Activated T-cell treated with anti-CD3 and anti-CD28 coated beads, Interleukin-2, amount 50 U/mL, for 72 hours (primary cell): ENCODE data around the gene MCM8. TPM values are rescaled to one million over a fixed set of nuclear protein-coding genes. Genes with fewer than 3 reads are reported as not detected.

Experiments
- ATAC-seq, 2 donors: fragments of 150-1000 bp; cut with Tn5 transposase; replicated peaks in 1 of 2; 2 replicates each; pipeline ENCODE4 v1.10.0; 2021; ENCODE audit warnings: moderate library complexity in 2 of 2, mild to moderate bottlenecking in 1 of 2
- DNase-seq, 2 donors: peaks; one replicate each; pipeline ENCODE4 v3.0.0; 2021 to 2022; ENCODE audit warnings: mixed read lengths in 1 of 2
- H3K27ac Mint-ChIP-seq: one replicate; pipeline ENCODE4 v1.8.0; 2022; ENCODE audit warnings: mild to moderate bottlenecking, moderate library complexity, mixed read lengths
- H3K27me3 Mint-ChIP-seq: one replicate; pipeline ENCODE4 v1.8.0; 2022; ENCODE audit warnings: low read depth, mixed read lengths
- H3K36me3 Mint-ChIP-seq, 2 donors: one replicate each; pipeline ENCODE4 v1.8.0; 2022; ENCODE audit warnings: mixed read lengths in 2 of 2, mild to moderate bottlenecking in 1 of 2; ENCODE audit not compliant: insufficient read depth in 2 of 2
- H3K4me1 Mint-ChIP-seq: one replicate; pipeline ENCODE4 v1.8.0; 2022; ENCODE audit warnings: low read depth, mixed read lengths
- H3K4me3 Mint-ChIP-seq, 2 donors: one replicate each; pipeline ENCODE4 v1.8.0; 2022; ENCODE audit warnings: mild to moderate bottlenecking in 2 of 2, mixed read lengths in 2 of 2, moderate library complexity in 2 of 2
- H3K9me3 Mint-ChIP-seq, 2 donors: one replicate each; pipeline ENCODE4 v1.8.0; 2022; ENCODE audit warnings: mixed read lengths in 2 of 2
- total RNA-seq, 2 donors: library from RNA; stranded (reverse); gene quantifications; one replicate each; pipeline ENCODE4 v1.2.3, GENCODE V29; 2022

MCM8 gene
- total RNA-seq, 2 donors from 2014 or later, result 39.2 to 53.9 TPM

DNA sequence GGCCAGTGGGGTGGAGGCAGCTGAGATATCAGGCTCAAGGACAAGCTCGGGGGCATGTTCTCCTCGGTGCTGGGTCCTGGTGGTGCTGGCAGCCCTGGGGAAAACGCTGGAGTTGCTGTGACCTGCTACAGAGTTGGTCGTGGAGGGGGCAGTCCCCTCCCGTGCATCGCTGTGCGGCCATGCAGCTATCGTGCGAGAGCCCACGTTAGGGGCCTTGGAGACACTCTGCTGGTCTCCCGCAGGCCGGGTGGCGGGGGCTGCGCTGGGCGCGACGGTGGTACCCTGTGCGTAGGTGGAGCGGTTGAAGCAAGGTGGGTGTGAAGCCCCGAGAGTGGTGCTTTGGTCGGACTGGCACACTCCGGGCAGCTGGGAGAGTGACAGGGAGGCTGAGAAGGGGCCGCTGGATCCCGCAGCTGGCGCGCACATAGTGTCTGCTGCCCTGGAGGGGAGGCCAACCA, 91.4 kb downstream of the MCM8 start:
- H3K4me1 Mint-ChIP-seq, result no peaks in the 10 kb centered on the region
- DNase-seq (no peak), ATAC-seq (no peak)
- no peaks in the 10 kb centered on the region for H3K9me3 Mint-ChIP-seq
- no peaks in the 10 kb centered on the region for H3K27me3 Mint-ChIP-seq
- peaks cover 4 to 11% of the 10 kb centered on the region in 2 donors for H3K36me3 Mint-ChIP-seq
- no peak overlapping the region for H3K4me3 Mint-ChIP-seq
- H3K27ac Mint-ChIP-seq, result no peak overlapping the region

DNA sequence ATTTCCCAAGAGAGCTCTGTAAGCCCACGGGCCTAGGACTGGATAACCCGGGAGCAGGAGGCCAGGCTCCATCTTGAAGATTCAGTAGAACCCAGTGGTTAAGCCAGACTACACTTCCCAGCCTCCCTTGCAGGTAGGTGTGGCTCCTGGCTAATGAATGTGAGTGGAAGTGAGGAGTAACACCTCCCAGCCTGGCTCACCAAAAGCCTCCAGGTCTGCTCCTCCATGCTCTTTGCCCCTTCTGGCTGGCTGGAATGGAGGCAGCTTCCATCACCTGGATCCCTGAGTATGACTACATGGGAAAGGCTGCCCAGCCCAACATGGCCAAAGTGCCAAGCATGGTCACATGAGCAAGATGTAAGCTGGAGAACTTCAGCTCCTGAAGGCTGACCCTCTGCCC, 93.7 kb downstream of the MCM8 start:
- Mint-ChIP-seq H3K27ac (no peak overlapping the region), H3K9me3 (no peaks in the 10 kb centered on the region), H3K4me3 (no peak overlapping the region), H3K36me3 (peaks cover 4 to 11% of the 10 kb centered on the region in 2 donors), H3K4me1 (no peaks in the 10 kb centered on the region), H3K27me3 (no peaks in the 10 kb centered on the region)
- ATAC-seq (no peak), DNase-seq (no peak)

DNA sequence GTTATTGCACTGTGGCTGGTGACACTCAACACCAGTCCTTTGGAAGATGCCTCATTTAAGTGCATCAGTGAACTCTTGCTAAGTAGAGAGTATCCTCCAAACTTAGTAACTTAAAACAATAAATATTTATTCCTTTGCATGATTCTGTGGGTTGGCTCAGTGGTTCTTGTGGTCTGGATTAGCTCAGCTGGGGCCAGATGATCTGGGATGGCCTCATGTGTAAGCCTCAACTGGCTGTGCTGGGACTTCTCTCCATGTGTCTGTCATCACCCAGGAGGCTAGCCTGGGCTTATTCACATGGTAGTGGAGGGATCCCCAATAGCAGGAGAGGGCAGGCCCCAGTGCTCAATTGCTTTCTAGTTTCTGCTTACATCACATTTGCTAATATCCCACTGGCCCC, 95.1 kb downstream of the MCM8 start:
- DNase-seq, result no peak
- H3K4me3 Mint-ChIP-seq, result no peak overlapping the region
- H3K27me3 Mint-ChIP-seq, result peaks cover 9% of the 10 kb centered on the region
- H3K9me3 Mint-ChIP-seq, result no peaks in the 10 kb centered on the region
- no peaks in the 10 kb centered on the region for H3K4me1 Mint-ChIP-seq
- H3K36me3 Mint-ChIP-seq, result peaks cover 1 to 4% of the 10 kb centered on the region in 2 donors
- no peak overlapping the region for H3K27ac Mint-ChIP-seq
- no peak for ATAC-seq

DNA sequence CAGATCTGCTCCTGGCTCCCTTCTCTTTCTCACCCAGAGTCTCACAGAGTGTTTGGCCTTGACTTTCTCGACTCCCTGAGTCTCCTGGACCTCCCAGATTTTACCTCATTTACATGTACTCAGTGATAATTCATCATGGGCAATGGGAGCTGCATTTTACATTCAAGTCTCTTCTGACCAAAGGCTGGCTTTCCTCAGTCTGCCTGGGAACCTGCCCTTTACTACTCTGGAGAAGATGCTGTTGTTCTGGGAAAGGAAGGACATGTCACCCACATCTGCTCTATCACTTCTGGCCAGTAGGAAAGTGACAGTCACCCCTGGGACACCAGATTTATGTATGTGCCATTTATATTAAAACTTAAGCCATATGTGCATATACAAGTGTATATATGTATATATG, 96.0 kb downstream of the MCM8 start:
- peaks cover 0 to 3% of the 10 kb centered on the region in 2 donors for H3K36me3 Mint-ChIP-seq
- no peaks in the 10 kb centered on the region for H3K4me1 Mint-ChIP-seq
- DNase-seq, result no peak
- H3K4me3 Mint-ChIP-seq, result no peak overlapping the region
- H3K27me3 Mint-ChIP-seq, result peaks cover 18% of the 10 kb centered on the region
- H3K9me3 Mint-ChIP-seq, result no peaks in the 10 kb centered on the region
- no peak overlapping the region for H3K27ac Mint-ChIP-seq
- ATAC-seq, result no peak

DNA sequence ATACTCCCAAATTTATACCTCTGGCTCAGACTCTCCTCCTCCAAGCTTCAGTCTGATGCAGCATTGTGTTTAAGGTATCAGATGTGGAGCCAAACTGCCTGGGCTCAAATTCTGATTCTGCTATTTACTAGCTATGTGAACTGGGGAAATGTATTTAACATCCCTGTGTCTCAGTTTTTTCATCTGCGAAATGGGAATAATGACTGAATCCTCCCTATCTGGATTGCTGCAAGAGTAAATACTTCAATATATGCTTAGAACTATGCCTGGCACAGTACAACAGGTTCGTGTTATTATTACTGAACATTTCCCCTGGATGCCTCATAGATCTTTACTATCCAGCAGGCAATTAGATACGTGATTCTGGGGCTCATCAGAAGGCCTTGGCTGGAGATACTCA, 97.9 kb downstream of the MCM8 start:
- Mint-ChIP-seq H3K27ac (no peak overlapping the region), H3K4me3 (no peak overlapping the region), H3K9me3 (no peaks in the 10 kb centered on the region), H3K36me3 (peaks cover 0 to 2% of the 10 kb centered on the region in 2 donors), H3K4me1 (peaks cover 6% of the 10 kb centered on the region), H3K27me3 (peaks cover 31% of the 10 kb centered on the region)
- ATAC-seq (no peak), DNase-seq (no peak)

Other genes with a start within 250 kb of the MCM8 start
- 10 to 100 TPM; 10.1 to 14.4 TPM for gene SHLD1, start 200.3 kb upstream of the MCM8 start, total RNA-seq
- gene CHGB, start 39.1 kb upstream of the MCM8 start, total RNA-seq, result not detected
- gene TRMT6, start 119 bp upstream of the MCM8 start, total RNA-seq, result 10 to 100 TPM; 17.5 to 23.2 TPM
- 10 to 100 TPM; 36.7 to 39.7 TPM for gene CRLS1, start 55.5 kb downstream of the MCM8 start, total RNA-seq
- gene LRRN4, start 103.4 kb downstream of the MCM8 start, total RNA-seq, result not detected
- gene FERMT1, start 172.4 kb downstream of the MCM8 start, total RNA-seq, result under 1 TPM; 0.34 to 0.37 TPM